MM.1S (cell line): ENCODE measurements around the gene KLHL25.

Experiments used
- DNase-seq: peaks from one replicate; pipeline ENCODE4 v3.0.0-alpha.2; 2015
- H2AFZ ChIP-seq: fragments of 300-600 bp; sonication (generic); 2 replicates; pipeline ENCODE4 v1.6.0; 2016; ENCODE audit warnings: antibody characterized with exemption, low read length
- H3F3A ChIP-seq: fragments of 300-600 bp; sonication (generic); 2 replicates; pipeline ENCODE4 v1.6.1; 2016; ENCODE audit warnings: mild to moderate bottlenecking, antibody characterized with exemption, low read length, moderate library complexity, mixed read lengths; ENCODE audit not compliant: insufficient read depth
- H3K27ac ChIP-seq: fragments of 300-600 bp; sonication (generic); 2 replicates; pipeline ENCODE4 v1.5.1; 2016; ENCODE audit warnings: mild to moderate bottlenecking, low read length
- H3K27me3 ChIP-seq: fragments of 300-600 bp; sonication (generic); replicated peaks from 2 replicates; pipeline ENCODE4 v1.6.0; 2016; ENCODE audit warnings: low read length; ENCODE audit not compliant: insufficient read depth
- H3K36me3 ChIP-seq: fragments of 300-600 bp; sonication (generic); replicated peaks from 2 replicates; pipeline ENCODE4 v1.6.1; 2016; ENCODE audit warnings: mild to moderate bottlenecking, low read length, mixed read lengths; ENCODE audit not compliant: insufficient read depth
- H3K4me1 ChIP-seq: fragments of 300-600 bp; sonication (generic); 2 replicates; pipeline ENCODE4 v1.6.1; 2016; ENCODE audit warnings: low read length, mixed read lengths
- H3K4me2 ChIP-seq: fragments of 300-600 bp; sonication (generic); 2 replicates; pipeline ENCODE4 v1.6.0; 2016; ENCODE audit warnings: low read depth, low read length
- H3K4me3 ChIP-seq: fragments of 300-600 bp; sonication (generic); 2 replicates; pipeline ENCODE4 v1.5.1; 2016; ENCODE audit warnings: low read length, mixed read lengths
- H3K79me2 ChIP-seq: fragments of 300-600 bp; sonication (generic); 2 replicates; pipeline ENCODE4 v1.6.1; 2016; ENCODE audit warnings: mixed run types, low read length, mixed read lengths
- H3K9ac ChIP-seq: fragments of 300-600 bp; sonication (generic); 2 replicates; pipeline ENCODE4 v1.6.1; 2016; ENCODE audit warnings: low read length, mixed read lengths
- H3K9me2 ChIP-seq: fragments of 300-600 bp; sonication (generic); replicated peaks from 2 replicates; pipeline ENCODE4 v1.6.1; 2016; ENCODE audit warnings: mild to moderate bottlenecking, low read length, mixed read lengths; ENCODE audit not compliant: insufficient read depth
- H3K9me3 ChIP-seq: fragments of 300-600 bp; sonication (generic); replicated peaks from 2 replicates; pipeline ENCODE4 v1.6.1; 2016; ENCODE audit warnings: mild to moderate bottlenecking, low read length, mixed read lengths; ENCODE audit not compliant: insufficient read depth
- H4K20me1 ChIP-seq: fragments of 300-600 bp; sonication (generic); 2 replicates; pipeline ENCODE4 v1.6.1; 2016; ENCODE audit warnings: mild to moderate bottlenecking, low read length, moderate library complexity, mixed read lengths; ENCODE audit not compliant: insufficient read depth
- CTCF ChIP-seq: fragments of 300-600 bp; sonication (generic); IDR thresholded peaks from 2 replicates; pipeline ENCODE4 v1.5.1; 2016; ENCODE audit warnings: antibody characterized with exemption, low read length, mixed read lengths
- EZH2 ChIP-seq: fragments of 300-600 bp; sonication (generic); optimal IDR thresholded peaks from 2 replicates; pipeline ENCODE3; 2017; ENCODE audit warnings: low read depth, mild to moderate bottlenecking, antibody characterized with exemption, low read length, mixed read lengths
- EZH2phosphoT487 ChIP-seq: fragments of 300-600 bp; sonication (generic); IDR thresholded peaks from 2 replicates; pipeline ENCODE4 v1.6.1; 2018; ENCODE audit warnings: antibody characterized with exemption, low read length

Gene KLHL25

GRCh38 chr15:85780225-85780985, 14.3 kb downstream of the KLHL25 start:
- DNase-seq, result no peak
- no peaks in the 10 kb centered on the region for H4K20me1 ChIP-seq

GRCh38 chr15:85779249-85779648, 15.5 kb downstream of the KLHL25 start:
- H3K4me2 ChIP-seq, result no peak overlapping the region
- no peak overlapping the region for H3K4me3 ChIP-seq
- no peaks in the 10 kb centered on the region for H3K9me3 ChIP-seq
- H3F3A ChIP-seq, result no peaks in the 10 kb centered on the region
- H4K20me1 ChIP-seq, result no peaks in the 10 kb centered on the region
- H3K36me3 ChIP-seq, result no peaks in the 10 kb centered on the region
- no peaks in the 10 kb centered on the region for H3K9me2 ChIP-seq
- no peak overlapping the region for H3K9ac ChIP-seq
- no peaks in the 10 kb centered on the region for H3K27me3 ChIP-seq
- H2AFZ ChIP-seq, result no peak overlapping the region
- no peak for DNase-seq
- no peaks in the 10 kb centered on the region for H3K4me1 ChIP-seq
- H3K79me2 ChIP-seq, result peaks cover 4% of the 10 kb centered on the region
- no peak for TF ChIP-seq EZH2
- no peak for TF ChIP-seq CTCF
- no peak for TF ChIP-seq EZH2phosphoT487
- no peak overlapping the region for H3K27ac ChIP-seq

More at GRCh38 chr15:85780225-85780985, 14.3 kb downstream of the KLHL25 start:
- no peak overlapping the region for H2AFZ ChIP-seq
- H3K27me3 ChIP-seq, result no peaks in the 10 kb centered on the region
- no peak for TF ChIP-seq CTCF
- no peak for TF ChIP-seq EZH2
- TF ChIP-seq EZH2phosphoT487, result no peak
- no peak overlapping the region for H3K27ac ChIP-seq
- no peak overlapping the region for H3K9ac ChIP-seq
- H3K9me2 ChIP-seq, result no peaks in the 10 kb centered on the region
- H3F3A ChIP-seq, result no peaks in the 10 kb centered on the region
- H3K4me1 ChIP-seq, result 0 out of 2 replicates have a peak, but pooled peaks cover 2% of the 10 kb centered on the region
- H3K9me3 ChIP-seq, result no peaks in the 10 kb centered on the region
- no peaks in the 10 kb centered on the region for H3K36me3 ChIP-seq
- H3K4me2 ChIP-seq, result no peak overlapping the region
- peaks cover 3% of the 10 kb centered on the region for H3K79me2 ChIP-seq
- no peak overlapping the region for H3K4me3 ChIP-seq

- H2AFZ ChIP-seq, result no peak overlapping the region
- no peaks in the 10 kb centered on the region for H4K20me1 ChIP-seq
- no peaks in the 10 kb centered on the region for H3K9me3 ChIP-seq
- no peak for TF ChIP-seq CTCF
- H3K36me3 ChIP-seq, result no peaks in the 10 kb centered on the region
- H3K4me3 ChIP-seq, result no peak overlapping the region
- H3K27ac ChIP-seq, result no peak overlapping the region
- peaks cover 4% of the 10 kb centered on the region; the same call in 1 of the 2 replicates for H3K79me2 ChIP-seq
- no peaks in the 10 kb centered on the region for H3K4me1 ChIP-seq
- H3F3A ChIP-seq, result no peaks in the 10 kb centered on the region
- H3K4me2 ChIP-seq, result no peak overlapping the region
- H3K9me2 ChIP-seq, result no peaks in the 10 kb centered on the region
- DNase-seq, result no peak
- H3K9ac ChIP-seq, result no peak overlapping the region
- no peaks in the 10 kb centered on the region for H3K27me3 ChIP-seq
These were observed 16.5 kb downstream of the KLHL25 start for GRCh38 chr15:85778107-85778776.
